Activated CD4-positive, alpha-beta T cell treated with anti-CD3 and anti-CD28 coated beads for 48 hours (primary cell): ENCODE measurements around the gene FLRT2.

Source experiments
- DNase-seq: peaks from one replicate; pipeline ENCODE4 v3.0.0-alpha.2; 2020

Gene FLRT2

GRCh38 chr14:85531141-85531586 is 1.2 kb downstream of the FLRT2 start:
- no peak for DNase-seq

DNA sequence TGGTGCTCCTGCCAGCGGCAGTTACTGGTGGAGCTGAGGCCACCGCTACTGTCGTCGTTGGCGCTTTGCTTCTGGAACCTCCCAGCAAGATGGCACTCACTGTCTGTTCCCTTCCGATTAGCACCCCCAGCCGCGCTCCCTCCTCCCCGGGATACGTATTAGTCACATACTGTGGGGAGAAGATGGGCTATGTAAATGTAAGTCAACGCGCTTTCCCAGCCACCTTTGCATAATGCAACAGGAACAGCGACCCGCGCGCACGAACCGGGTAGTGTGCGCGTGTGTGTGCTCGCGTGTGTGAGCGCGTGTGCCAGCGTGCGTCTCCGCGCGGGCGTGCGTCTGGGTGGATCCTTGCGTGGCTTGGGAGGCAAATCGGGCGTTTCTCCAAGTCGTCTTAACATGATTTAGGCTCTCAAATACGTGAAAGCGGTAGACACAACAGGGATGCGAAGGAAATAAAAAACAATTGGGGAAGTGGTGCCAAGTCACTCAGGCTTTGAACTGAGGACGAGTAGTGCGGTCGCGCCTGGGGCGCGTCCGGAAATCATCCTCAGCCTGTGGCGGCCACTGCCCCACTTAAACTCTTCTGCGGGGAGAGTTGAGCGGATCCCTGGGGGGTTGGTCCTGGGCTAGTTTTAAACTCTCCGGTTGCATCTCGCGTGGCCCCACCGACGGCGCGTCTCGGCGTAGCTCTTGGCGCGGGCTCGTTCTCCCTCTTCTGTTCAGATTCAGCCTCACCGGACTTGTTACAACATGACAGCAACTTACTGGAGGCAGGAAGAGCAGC is 1.8 kb downstream of the FLRT2 start:
- DNase-seq: peak; percentile 16

GRCh38 chr14:85532374-85533022 is 2.6 kb downstream of the FLRT2 start:
- DNase-seq: no peak

DNA sequence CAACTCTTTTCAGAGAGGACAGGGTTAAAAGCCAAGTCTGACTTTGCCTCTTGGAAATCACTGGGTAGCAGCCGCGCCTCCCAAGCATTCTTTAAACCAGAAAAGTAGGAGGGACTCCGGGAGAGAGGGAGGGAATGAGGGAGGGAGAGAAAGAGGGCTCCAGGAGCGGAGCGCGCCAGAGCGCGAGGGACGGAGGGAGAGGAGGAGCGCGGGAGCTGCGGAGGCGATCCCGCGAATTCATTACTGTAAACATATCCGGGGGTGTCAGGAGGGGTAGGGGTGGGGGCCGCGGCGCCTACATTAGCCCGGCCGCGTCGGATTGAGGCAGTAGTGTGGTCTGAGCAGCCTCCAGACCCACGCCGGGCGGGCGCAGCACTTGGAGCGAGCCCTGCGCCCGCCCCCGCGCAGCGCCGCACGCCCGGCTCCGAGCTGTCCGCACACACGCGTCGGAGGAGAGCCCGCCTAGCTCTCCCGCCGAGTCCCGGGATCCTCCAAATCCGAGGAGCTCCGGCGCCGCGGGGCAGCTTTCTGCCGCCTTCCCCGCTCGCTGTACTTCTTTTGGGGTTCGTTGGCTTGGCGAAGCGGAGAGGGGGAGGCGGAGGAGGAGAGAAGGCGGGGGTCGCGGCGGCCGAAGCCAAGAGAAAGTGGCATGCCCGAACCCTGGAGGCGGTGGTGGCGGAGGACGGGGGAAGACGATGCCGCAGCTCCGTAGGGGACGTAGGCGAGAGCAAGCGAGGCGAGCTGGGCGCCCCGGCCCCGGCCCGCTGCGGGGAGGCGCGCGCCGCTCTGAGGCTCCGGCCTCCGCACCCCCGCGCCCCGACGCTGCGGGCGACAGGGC is 3.3 kb downstream of the FLRT2 start:
- no peak for DNase-seq

DNA sequence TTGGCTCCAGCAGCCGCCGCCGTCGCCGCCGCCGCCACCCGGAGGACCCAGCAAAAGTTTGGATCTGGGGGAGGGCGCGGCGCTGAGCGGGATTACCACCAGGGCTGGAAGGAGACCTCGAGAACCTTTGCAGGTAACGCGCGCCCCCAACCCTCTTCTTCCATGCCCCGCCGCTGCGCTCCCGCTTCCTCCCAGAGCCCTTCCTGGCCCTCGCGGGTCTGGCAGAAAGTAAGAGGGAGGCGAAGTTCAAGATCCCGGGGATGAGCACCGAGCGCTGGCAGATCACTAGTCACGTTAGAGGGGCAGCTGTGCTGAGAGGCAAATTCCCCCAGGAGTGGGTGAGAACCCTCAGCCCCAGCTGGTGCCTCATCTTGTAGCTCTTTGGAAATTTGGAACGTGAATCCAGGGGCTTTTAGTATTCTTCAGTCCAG is 3.9 kb downstream of the FLRT2 start:
- no peak for DNase-seq

GRCh38 chr14:85534458-85535293 is 4.7 kb downstream of the FLRT2 start:
- DNase-seq: no peak

GRCh38 chr14:85535321-85535720 is 5.4 kb downstream of the FLRT2 start:
- DNase-seq: no peak

DNA sequence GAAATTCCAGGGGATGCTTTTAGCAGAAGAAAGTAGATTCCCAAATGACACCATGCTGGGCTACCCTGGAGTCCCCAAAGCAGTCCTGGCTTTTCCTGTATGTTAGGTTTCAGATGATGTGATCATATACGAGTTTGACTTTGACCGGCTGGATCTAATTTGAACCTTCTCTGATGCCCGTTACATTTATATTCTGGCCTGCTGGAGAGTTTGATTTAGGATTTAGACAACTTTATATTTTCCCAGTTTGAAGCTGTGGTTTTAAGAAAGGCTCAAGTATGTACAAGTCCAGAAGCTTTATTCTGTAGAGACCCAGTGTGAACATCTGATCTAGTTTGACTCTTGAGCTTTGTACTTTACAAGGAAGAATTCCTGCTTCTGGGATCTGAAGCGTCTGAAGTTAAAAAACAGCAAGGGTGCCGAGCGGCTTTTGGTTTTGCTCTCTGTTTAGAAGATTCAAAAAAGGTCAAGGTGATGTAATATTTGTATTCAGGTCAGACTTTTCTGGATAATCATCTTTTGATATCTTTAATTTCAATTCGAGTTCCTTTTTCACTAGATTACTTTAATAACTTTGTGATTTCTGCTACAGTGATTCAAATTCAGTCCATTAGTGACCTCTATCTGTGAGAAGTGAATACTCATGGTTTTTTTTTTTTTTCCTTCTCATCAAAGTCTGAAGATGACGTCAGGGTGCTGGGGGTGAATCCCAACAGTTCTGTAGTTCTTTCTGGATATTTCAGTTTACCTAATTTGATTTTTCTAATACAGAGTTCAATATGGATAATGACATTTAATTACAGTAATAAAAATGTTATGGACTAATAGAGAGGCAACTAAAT is 6.3 kb downstream of the FLRT2 start:
- DNase-seq: no peak

- no peak for DNase-seq
These were observed 6.9 kb downstream of the FLRT2 start for GRCh38 chr14:85536833-85537190.

- DNase-seq: no peak
These were observed 7.6 kb downstream of the FLRT2 start for GRCh38 chr14:85537526-85537925.

DNA sequence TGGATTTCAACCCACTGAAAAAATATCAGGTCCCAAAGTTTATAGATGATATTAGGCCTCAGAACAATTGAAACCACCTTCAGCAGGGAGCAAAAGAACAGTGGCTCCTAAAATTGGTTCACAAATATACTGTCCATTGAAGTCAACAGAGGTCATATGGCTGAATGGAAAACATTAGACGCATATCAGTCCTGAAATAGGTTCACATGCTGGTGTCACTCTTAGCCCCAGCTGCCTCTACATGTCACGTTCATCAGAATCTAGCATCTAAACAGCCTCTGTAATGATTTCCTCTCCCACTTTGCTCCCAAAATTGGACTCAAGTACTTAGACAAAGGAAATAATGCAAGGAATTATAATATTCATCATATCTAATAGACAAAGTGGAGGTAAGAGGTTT is 8.7 kb downstream of the FLRT2 start:
- no peak for DNase-seq

DNA sequence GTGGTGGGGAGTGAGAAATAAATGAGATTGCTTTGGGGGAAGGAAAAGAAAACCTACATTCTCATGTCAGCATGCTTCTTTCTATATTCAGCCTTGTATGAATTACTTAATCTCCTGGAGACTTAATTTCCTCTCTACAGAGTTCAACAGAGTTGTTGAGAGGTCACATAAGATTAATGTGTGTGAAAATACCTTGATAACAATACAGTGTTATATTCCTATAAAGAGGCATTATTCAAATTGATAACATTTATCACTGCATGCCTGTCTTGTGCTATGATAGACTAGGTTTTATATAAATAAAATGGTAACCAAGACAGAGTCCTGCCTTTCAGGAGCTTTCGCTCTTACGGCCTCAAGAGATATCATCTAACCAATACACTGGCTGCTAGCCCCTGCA is 9.6 kb downstream of the FLRT2 start:
- DNase-seq: no peak

DNA sequence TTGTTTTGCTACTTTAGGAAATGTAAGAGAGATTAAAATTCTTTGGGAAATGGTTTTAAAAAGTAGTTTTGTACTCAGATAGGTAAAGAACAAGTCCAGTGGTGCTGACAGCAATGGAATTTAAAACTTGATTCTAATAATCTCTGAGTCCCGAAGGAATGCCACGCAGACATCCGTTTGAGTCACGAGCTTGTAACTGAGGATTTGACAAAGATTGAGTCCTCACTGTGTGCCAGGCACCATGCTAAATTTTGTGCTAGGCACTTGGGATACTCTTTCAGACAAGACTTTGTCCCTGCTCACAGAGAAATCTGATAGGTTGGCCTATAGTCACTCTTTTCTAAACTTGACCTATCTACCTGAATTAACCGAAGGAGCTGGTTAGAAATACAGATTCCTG is 12.7 kb downstream of the FLRT2 start:
- DNase-seq: no peak

- no peak for DNase-seq
These were observed 15.8 kb downstream of the FLRT2 start for GRCh38 chr14:85545738-85546137.

- no peak for DNase-seq
These were observed 16.4 kb downstream of the FLRT2 start for GRCh38 chr14:85546390-85546789.

DNA sequence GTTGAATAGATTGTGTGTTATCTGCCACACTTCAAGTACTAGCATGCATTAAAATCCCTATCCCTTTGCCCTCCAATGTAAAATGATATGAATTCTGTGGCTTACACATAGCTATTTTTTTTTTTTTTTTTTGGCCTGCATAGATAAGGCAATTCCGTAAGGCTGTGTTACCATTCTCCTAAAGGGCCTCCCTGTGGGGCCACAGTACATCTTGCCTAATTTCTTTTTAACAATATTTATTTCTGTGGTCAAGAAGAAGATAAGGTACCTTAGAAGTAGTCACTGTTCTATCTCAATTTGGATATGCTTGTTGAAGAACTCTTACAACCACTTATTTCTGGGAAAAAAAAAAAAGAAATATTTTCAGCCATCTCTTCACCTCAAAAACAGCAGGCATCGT is 19.8 kb downstream of the FLRT2 start:
- no peak for DNase-seq

DNA sequence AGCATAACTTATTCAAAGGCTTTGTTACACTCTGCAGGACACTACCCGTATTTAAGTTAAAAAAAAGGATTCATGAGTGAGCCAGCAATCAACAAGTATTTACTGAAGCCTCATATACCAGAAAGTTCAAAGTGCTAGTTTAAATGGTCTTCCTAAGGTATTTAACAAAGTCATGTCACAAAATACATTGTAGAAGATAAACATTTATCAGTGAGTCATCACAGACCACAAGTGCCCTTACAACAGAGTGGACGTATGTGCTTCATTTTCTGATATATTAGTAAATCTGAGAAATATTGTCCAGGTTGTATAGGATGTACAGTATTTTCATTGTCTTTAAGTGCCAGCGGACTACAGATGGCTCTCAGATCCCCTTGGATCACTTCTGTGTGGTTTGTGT is 24.2 kb downstream of the FLRT2 start:
- no peak for DNase-seq

DNA sequence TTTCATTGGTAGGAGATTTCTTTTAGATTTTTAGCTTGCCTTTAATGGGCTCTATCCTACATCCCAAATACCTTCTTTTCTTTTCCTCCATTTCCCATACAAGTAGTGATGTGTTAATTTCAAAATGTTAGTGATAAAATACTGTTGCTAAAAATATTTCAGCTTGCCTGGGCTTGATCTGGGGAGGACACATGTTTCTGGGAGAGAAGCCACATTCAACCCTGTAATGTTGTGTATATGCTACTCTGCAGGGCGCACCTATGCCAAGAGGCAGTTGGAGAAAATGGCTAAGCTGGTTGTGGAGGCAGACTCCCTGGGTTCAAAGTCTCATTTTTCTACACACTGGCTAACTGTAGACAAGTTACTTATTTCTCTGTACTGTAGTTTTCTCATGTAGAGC is 26.3 kb downstream of the FLRT2 start:
- DNase-seq: no peak

GRCh38 chr14:85558505-85558904 is 28.6 kb downstream of the FLRT2 start:
- DNase-seq: no peak

GRCh38 chr14:85562630-85563029 is 32.7 kb downstream of the FLRT2 start:
- no peak for DNase-seq

- no peak for DNase-seq
These were observed 35.0 kb downstream of the FLRT2 start for GRCh38 chr14:85564841-85565527.
